ENCODE results near the gene PPM1B. TPM values are rescaled to one million over a fixed set of nuclear protein-coding genes. Genes with fewer than 3 reads are reported as not detected.
"Not testable (repeated sequence)": the region's sequence is repeated elsewhere in the genome, so short reads cannot be mapped to it uniquely, and the experiment has no call there.

PPM1B gene
- total RNA-seq, 3 donors from 2014 or later (not counting 1 experiment from before 2014, with no cell fraction given), result 79.9 to 102 (median 98.8) TPM

DNA sequence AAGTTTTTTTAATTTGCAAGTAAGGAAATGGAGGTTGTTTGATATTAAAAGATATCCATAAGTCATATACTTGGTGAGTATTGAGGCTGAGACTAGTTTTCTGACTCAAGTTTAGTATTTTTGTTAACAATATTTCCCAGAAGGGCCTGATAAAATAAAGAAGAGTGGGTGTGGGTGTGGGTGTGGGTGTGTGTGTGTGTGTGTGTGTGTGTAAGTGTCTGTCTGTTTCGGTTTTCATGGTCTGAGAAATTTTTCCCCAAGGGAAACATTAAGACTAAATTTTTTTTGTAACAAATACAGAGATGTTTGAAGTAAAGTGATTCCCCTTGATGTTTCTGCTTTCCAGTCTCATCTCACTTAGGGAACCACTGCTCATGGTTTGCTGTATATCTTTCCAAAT lies 36.5 kb downstream of the PPM1B start:
- Histone ChIP-seq H3K4me1 (ENCODE audit: control insufficient read depth, insufficient read depth, low read length) (no peaks in the 10 kb centered on the region), H3K9me3 (ENCODE audit: control insufficient read depth, insufficient read depth, low read length) (no peaks in the 10 kb centered on the region), H3K36me3 (ENCODE audit: control insufficient read depth, insufficient read depth, low read length) (peaks cover 17% of the 10 kb centered on the region), H3K27me3 (ENCODE audit: control insufficient read depth, insufficient read depth, low read length) (no peaks in the 10 kb centered on the region), H3K4me3 (ENCODE audit: low read length) (no peak overlapping the region), H3K27ac (ENCODE audit: low read length) (no peak overlapping the region)
- DNase-seq, result no peak
- Mint-ChIP-seq H3K36me3 (peaks cover 10% of the 10 kb centered on the region), H3K27ac (peak overlapping the region in 1 of 2 donors; percentile 9), H3K4me1 (peaks cover 40% of the 10 kb centered on the region in 2 donors), H3K27me3 (ENCODE audit: low read depth in 2 of 2) (no peaks in the 10 kb centered on the region), H3K4me3 (no peak overlapping the region), H3K9me3 (no peaks in the 10 kb centered on the region)
- WGBS (ENCODE audit: insufficient coverage), result no CpG with 5 or more reads among the region's 1 CpG
- TF ChIP-seq, protein P1, sequence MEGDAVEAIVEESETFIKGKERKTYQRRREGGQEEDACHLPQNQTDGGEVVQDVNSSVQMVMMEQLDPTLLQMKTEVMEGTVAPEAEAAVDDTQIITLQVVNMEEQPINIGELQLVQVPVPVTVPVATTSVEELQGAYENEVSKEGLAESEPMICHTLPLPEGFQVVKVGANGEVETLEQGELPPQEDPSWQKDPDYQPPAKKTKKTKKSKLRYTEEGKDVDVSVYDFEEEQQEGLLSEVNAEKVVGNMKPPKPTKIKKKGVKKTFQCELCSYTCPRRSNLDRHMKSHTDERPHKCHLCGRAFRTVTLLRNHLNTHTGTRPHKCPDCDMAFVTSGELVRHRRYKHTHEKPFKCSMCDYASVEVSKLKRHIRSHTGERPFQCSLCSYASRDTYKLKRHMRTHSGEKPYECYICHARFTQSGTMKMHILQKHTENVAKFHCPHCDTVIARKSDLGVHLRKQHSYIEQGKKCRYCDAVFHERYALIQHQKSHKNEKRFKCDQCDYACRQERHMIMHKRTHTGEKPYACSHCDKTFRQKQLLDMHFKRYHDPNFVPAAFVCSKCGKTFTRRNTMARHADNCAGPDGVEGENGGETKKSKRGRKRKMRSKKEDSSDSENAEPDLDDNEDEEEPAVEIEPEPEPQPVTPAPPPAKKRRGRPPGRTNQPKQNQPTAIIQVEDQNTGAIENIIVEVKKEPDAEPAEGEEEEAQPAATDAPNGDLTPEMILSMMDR (IDR thresholded peaks at IDR 0.05), result no peak
- ATAC-seq, result no peak
- intact Hi-C loops (cut with micrococcal nuclease), result no loop called here

- WGBS (ENCODE audit: insufficient coverage), result 91% methylated on average over 1 of the region's 2 CpGs
- Histone ChIP-seq H3K9me3 (ENCODE audit: control insufficient read depth, insufficient read depth, low read length) (no peaks in the 10 kb centered on the region), H3K27me3 (ENCODE audit: control insufficient read depth, insufficient read depth, low read length) (no peaks in the 10 kb centered on the region), H3K4me3 (ENCODE audit: low read length) (no peak overlapping the region), H3K27ac (ENCODE audit: low read length) (no peak overlapping the region), H3K4me1 (ENCODE audit: control insufficient read depth, insufficient read depth, low read length) (no peaks in the 10 kb centered on the region), H3K36me3 (ENCODE audit: control insufficient read depth, insufficient read depth, low read length) (peaks cover 23% of the 10 kb centered on the region)
- intact Hi-C loops (cut with micrococcal nuclease), result no loop called here
- no peak overlapping the region for H3K27ac Mint-ChIP-seq
- DNase-seq, result no peak
- peaks cover 13% of the 10 kb centered on the region for H3K36me3 Mint-ChIP-seq
- no peak for ATAC-seq
- H3K9me3 Mint-ChIP-seq, result no peaks in the 10 kb centered on the region
- no peak overlapping the region for H3K4me3 Mint-ChIP-seq
- TF ChIP-seq, protein P1 (IDR thresholded peaks at IDR 0.05), result no peak
- H3K4me1 Mint-ChIP-seq, result peaks cover 26 to 28% of the 10 kb centered on the region in 2 donors
- no peaks in the 10 kb centered on the region for H3K27me3 Mint-ChIP-seq (ENCODE audit: low read depth in 2 of 2)
Measured at GRCh38 chr2:44207102-44207501, 38.4 kb downstream of the PPM1B start.

- Mint-ChIP-seq H3K36me3 (peaks cover 17% of the 10 kb centered on the region), H3K4me1 (peaks cover 26% of the 10 kb centered on the region in 2 donors)
- intact Hi-C loops (cut with micrococcal nuclease); H3K27ac Mint-ChIP-seq; H3K4me3 Mint-ChIP-seq; DNase-seq; H3K4me3 ChIP-seq (ENCODE audit: low read length); H3K9me3 Mint-ChIP-seq; H3K27me3 ChIP-seq (ENCODE audit: control insufficient read depth, insufficient read depth, low read length); H3K27me3 Mint-ChIP-seq (ENCODE audit: low read depth in 2 of 2); ATAC-seq; H3K9me3 ChIP-seq (ENCODE audit: control insufficient read depth, insufficient read depth, low read length); H3K27ac ChIP-seq (ENCODE audit: low read length); H3K4me1 ChIP-seq (ENCODE audit: control insufficient read depth, insufficient read depth, low read length): not testable (repeated sequence)
- 100% methylated on average over 4 of the region's 8 CpGs for WGBS (ENCODE audit: insufficient coverage)
- peaks cover 25% of the 10 kb centered on the region for H3K36me3 ChIP-seq (ENCODE audit: control insufficient read depth, insufficient read depth, low read length)
Measured at GRCh38 chr2:44207648-44208047, 39.0 kb downstream of the PPM1B start.

GRCh38 chr2:44210362-44210761 lies 41.7 kb downstream of the PPM1B start:
- Histone ChIP-seq H3K4me3 (ENCODE audit: low read length) (no peak overlapping the region), H3K27me3 (ENCODE audit: control insufficient read depth, insufficient read depth, low read length) (no peaks in the 10 kb centered on the region), H3K27ac (ENCODE audit: low read length) (no peak overlapping the region), H3K36me3 (ENCODE audit: control insufficient read depth, insufficient read depth, low read length) (peaks cover 25% of the 10 kb centered on the region), H3K9me3 (ENCODE audit: control insufficient read depth, insufficient read depth, low read length) (no peaks in the 10 kb centered on the region), H3K4me1 (ENCODE audit: control insufficient read depth, insufficient read depth, low read length) (no peaks in the 10 kb centered on the region)
- peaks cover 13 to 20% of the 10 kb centered on the region in 2 donors for H3K4me1 Mint-ChIP-seq
- no peak for ATAC-seq
- H3K27ac Mint-ChIP-seq, result no peak overlapping the region
- TF ChIP-seq, protein P1 (IDR thresholded peaks at IDR 0.05), result no peak
- H3K4me3 Mint-ChIP-seq, result no peak overlapping the region
- peaks cover 6% of the 10 kb centered on the region for H3K36me3 Mint-ChIP-seq
- no peaks in the 10 kb centered on the region for H3K9me3 Mint-ChIP-seq
- no peaks in the 10 kb centered on the region for H3K27me3 Mint-ChIP-seq (ENCODE audit: low read depth in 2 of 2)
- no peak for DNase-seq
- WGBS (ENCODE audit: insufficient coverage), result 92% methylated on average over 2 of the region's 2 CpGs
- intact Hi-C loops (cut with micrococcal nuclease), result no loop called here
